ENCODE measurements around the gene FBXO5. TPM values are rescaled to one million over a fixed set of nuclear protein-coding genes. Genes with fewer than 3 reads are reported as not detected.

The FBXO5 gene, protein sequence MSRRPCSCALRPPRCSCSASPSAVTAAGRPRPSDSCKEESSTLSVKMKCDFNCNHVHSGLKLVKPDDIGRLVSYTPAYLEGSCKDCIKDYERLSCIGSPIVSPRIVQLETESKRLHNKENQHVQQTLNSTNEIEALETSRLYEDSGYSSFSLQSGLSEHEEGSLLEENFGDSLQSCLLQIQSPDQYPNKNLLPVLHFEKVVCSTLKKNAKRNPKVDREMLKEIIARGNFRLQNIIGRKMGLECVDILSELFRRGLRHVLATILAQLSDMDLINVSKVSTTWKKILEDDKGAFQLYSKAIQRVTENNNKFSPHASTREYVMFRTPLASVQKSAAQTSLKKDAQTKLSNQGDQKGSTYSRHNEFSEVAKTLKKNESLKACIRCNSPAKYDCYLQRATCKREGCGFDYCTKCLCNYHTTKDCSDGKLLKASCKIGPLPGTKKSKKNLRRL
- total RNA-seq: 11.9 and 13.3 TPM in 2 replicates

DNA sequence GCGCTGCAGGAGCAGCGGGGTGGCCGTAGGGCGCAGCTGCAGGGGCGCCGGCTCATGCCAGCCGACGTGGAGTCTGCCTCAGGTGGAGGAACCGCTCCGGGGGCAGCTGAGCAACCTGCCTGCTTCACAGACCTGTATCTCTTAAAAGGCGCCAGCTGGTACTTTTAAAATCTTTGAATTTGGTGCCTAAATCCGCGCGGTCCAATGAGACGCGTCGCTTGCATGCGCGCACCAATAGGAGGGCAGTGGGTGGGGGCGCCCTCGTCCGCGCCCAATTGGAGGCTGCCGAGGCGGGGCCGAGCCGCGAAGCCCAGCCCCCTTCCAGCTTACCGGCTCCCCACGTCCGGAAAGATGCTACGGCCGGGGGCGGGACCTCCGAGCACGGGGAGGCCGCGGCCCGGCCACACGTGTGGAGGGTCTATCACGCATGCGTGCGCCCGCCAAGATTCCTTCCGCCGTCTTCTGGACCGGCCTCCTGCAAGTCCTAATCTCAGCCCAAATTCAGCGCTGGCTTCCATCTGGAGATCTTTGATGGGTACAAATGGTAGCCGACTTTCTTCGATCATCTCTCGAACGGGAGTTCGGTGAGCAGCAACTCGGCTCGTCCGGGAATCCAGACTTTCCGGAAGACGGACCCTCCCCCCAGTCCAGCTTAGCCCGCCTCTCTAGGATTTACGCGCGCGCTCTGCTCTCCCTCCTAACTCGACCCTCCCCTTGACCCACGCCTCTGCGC, at the start of gene FBXO5:
Gene FBXO5, minus strand, starts transcription at position 138 of the 733 bp plus-strand sequence. Its CDS starts 82 bp downstream, at position 56.
- H3K4me3 Mint-ChIP-seq: peak within 1 kb of the TSS; percentile 100
- CTCF ChIA-PET: interaction anchor here (0.9 to 1.0 kb wide), 2 partner anchors 19 to 22 kb away, joined by 3 read pairs; partner anchors contain the start of gene MTRF1L
- H3K9me3 Mint-ChIP-seq: no peaks in the 10 kb centered on the region
- no peaks in the 10 kb centered on the region for H3K27me3 Mint-ChIP-seq
- peaks cover 18% of the 10 kb centered on the region for H3K36me3 Mint-ChIP-seq (ENCODE audit: low read depth)
- H3K4me1 Mint-ChIP-seq: peaks cover 41% of the 10 kb centered on the region
- ATAC-seq (ENCODE audit: low read depth) (peak; percentile 92), DNase-seq (peak; percentile 95)
- POLR2A ChIA-PET: interaction anchor here (2.1 kb wide), 1 partner anchor 19 kb away, joined by 26 read pairs; the partner anchor contains the start of gene MTRF1L
- TF ChIP-seq, protein P1, sequence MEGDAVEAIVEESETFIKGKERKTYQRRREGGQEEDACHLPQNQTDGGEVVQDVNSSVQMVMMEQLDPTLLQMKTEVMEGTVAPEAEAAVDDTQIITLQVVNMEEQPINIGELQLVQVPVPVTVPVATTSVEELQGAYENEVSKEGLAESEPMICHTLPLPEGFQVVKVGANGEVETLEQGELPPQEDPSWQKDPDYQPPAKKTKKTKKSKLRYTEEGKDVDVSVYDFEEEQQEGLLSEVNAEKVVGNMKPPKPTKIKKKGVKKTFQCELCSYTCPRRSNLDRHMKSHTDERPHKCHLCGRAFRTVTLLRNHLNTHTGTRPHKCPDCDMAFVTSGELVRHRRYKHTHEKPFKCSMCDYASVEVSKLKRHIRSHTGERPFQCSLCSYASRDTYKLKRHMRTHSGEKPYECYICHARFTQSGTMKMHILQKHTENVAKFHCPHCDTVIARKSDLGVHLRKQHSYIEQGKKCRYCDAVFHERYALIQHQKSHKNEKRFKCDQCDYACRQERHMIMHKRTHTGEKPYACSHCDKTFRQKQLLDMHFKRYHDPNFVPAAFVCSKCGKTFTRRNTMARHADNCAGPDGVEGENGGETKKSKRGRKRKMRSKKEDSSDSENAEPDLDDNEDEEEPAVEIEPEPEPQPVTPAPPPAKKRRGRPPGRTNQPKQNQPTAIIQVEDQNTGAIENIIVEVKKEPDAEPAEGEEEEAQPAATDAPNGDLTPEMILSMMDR (IDR thresholded peaks at IDR 0.05): no peak
- peak within 1 kb of the TSS; percentile 100 for H3K27ac Mint-ChIP-seq
- intact Hi-C loops (cut with micrococcal nuclease): loop anchor here (2.0 to 10.0 kb wide), 5 partner anchors 42 to 1592 kb away; partner anchors contain the start of genes RMND1 and ZBTB2

DNA sequence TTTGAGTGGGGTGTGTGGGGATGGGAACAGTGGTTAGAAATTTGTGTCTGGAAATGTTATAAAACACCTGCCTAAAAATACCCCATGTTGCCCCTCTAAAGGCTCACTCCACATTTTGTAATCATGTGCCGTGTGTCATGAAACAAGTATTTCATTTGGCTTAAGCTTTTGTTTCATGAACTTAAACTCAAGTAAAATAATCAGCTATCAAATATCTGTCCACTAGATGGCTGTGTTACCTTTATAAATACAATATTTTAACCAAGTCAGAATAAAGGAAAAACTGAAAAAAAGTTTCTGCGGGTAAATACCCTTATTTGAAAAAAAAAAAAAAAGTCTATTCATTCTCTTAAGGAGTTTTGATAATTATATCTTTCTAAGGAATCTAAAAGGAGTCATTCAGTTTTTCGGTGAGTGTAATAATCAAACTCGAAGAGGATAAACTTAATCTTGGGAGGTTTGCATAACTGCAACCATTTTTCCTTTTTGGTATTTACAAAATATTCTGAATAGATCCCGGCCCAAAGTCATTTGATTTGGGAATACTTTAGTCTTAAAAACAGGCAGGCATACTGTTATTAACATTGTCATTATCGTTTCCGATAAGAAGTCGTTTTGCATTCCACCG, 49.5 kb upstream of the FBXO5 start:
- POLR2A ChIA-PET: interaction anchor here (0.7 kb wide), 1 partner anchor 34 kb away, joined by 3 read pairs; no protein-coding TSS in a partner anchor
- intact Hi-C loops (cut with micrococcal nuclease): no loop called here
- TF ChIP-seq, protein P1 (IDR thresholded peaks at IDR 0.05): no peak
- Mint-ChIP-seq H3K4me3 (no peak overlapping the region), H3K27ac (no peak overlapping the region), H3K27me3 (peaks cover 6% of the 10 kb centered on the region), H3K36me3 (ENCODE audit: low read depth) (no peaks in the 10 kb centered on the region), H3K9me3 (no peaks in the 10 kb centered on the region), H3K4me1 (no peaks in the 10 kb centered on the region)
- DNase-seq (no peak), ATAC-seq (ENCODE audit: low read depth) (no peak)
- CTCF ChIA-PET: interaction anchor here (0.7 kb wide), 1 partner anchor 237 kb away, joined by 3 read pairs; no protein-coding TSS in a partner anchor

DNA sequence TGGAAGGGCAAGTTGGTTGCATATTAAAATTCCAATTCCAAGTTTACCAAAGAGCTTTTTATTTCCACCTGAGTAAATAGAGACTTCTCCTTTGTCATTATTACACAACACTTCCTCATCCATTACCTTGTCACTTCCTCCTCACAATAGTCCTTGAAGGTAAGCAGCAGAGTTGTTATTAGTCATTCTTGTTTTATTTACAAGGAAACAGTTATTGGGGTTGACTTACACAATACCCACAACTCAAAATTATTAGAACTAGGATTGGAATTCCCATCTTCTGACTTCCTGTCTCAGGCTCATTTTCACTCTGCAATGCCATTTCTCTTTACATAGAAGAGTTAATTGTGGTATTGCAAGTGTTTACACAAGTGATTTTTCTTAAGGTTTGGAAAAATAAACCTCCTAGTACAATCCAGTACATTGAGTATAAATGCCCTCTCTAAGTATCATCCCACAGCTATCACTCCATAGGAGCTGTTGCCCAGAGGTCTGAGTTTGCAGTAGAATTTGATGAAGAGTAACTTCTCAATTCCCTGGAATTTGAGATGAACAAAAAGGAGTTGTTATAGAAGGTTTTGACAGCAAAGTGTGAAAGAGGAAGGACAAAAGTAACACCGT, 48.6 kb upstream of the FBXO5 start:
- H3K4me1 Mint-ChIP-seq: no peaks in the 10 kb centered on the region
- H3K4me3 Mint-ChIP-seq: no peak overlapping the region
- TF ChIP-seq, protein P1 (IDR thresholded peaks at IDR 0.05): no peak
- ATAC-seq (ENCODE audit: low read depth): no peak
- no peaks in the 10 kb centered on the region for H3K36me3 Mint-ChIP-seq (ENCODE audit: low read depth)
- H3K9me3 Mint-ChIP-seq: no peaks in the 10 kb centered on the region
- peaks cover 6% of the 10 kb centered on the region for H3K27me3 Mint-ChIP-seq
- intact Hi-C loops (cut with micrococcal nuclease): no loop called here
- H3K27ac Mint-ChIP-seq: no peak overlapping the region
- POLR2A ChIA-PET: no interaction called here
- no peak for DNase-seq
- CTCF ChIA-PET: no interaction called here

DNA sequence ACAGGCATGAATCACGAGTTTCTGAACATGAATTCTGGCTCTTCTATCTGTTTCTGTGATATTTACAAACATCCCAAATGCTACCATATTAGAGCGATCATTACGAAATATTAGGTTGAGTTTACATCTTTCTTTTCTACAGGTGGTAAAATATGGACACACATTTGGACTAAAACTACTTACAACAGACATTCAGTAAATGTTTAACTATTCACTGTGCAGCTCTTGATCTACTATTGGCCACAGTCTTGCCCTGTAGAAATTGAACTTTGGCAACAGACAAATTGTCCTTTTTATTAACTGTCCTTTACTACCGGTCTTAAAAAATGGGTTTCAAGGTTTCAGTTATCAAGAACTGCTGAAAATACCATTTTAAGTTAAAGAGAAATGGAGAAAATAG, 46.1 kb upstream of the FBXO5 start:
- intact Hi-C loops (cut with micrococcal nuclease): no loop called here
- TF ChIP-seq, protein P1 (IDR thresholded peaks at IDR 0.05): no peak
- Mint-ChIP-seq H3K36me3 (ENCODE audit: low read depth) (no peaks in the 10 kb centered on the region), H3K27ac (no peak overlapping the region), H3K4me3 (no peak overlapping the region), H3K27me3 (peaks cover 12% of the 10 kb centered on the region), H3K4me1 (peaks cover 2% of the 10 kb centered on the region), H3K9me3 (no peaks in the 10 kb centered on the region)
- CTCF ChIA-PET: no interaction called here
- ATAC-seq (ENCODE audit: low read depth) (no peak), DNase-seq (no peak)
- POLR2A ChIA-PET: no interaction called here
